SU-DHL-6 (cell line): ENCODE results near the gene UBP1.

Source experiments
- EZH2phosphoT487 ChIP-seq: fragments of 200-600 bp; sonication (generic), shearing (Covaris generic); conservative IDR thresholded peaks from 2 replicates; pipeline ENCODE4 v1.6.1; 2018; ENCODE audit warnings: mild to moderate bottlenecking, antibody characterized with exemption, low read length, moderate library complexity, mixed read lengths
- TF ChIP-seq, protein P1 (sequence below): fragments of 200-600 bp; sonication (generic); IDR thresholded peaks from one replicate; pipeline ENCODE4 v1.5.1; 2017; ENCODE audit warnings: antibody characterized with exemption, mild to moderate bottlenecking, low read length, moderate library complexity; ENCODE audit not compliant: insufficient read depth, poor library complexity, severe bottlenecking

- TF ChIP-seq, protein P1, sequence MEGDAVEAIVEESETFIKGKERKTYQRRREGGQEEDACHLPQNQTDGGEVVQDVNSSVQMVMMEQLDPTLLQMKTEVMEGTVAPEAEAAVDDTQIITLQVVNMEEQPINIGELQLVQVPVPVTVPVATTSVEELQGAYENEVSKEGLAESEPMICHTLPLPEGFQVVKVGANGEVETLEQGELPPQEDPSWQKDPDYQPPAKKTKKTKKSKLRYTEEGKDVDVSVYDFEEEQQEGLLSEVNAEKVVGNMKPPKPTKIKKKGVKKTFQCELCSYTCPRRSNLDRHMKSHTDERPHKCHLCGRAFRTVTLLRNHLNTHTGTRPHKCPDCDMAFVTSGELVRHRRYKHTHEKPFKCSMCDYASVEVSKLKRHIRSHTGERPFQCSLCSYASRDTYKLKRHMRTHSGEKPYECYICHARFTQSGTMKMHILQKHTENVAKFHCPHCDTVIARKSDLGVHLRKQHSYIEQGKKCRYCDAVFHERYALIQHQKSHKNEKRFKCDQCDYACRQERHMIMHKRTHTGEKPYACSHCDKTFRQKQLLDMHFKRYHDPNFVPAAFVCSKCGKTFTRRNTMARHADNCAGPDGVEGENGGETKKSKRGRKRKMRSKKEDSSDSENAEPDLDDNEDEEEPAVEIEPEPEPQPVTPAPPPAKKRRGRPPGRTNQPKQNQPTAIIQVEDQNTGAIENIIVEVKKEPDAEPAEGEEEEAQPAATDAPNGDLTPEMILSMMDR = no peak
- no peak for TF ChIP-seq EZH2phosphoT487
These were observed 9.6 kb downstream of the UBP1 start for GRCh38 chr3:33430571-33430970.
